HUES6 (cell line): ENCODE data around the gene CBL.
"Not testable (repeated sequence)": the region's sequence is repeated elsewhere in the genome, so short reads cannot be mapped to it uniquely, and the experiment has no call there.

Experiments
- H3K27ac ChIP-seq: 2 replicates; pipeline ENCODE4 v1.7.0; 2013; ENCODE audit warnings: low read depth, mild to moderate bottlenecking, low read length, inconsistent platforms
- H3K27me3 ChIP-seq: 2 replicates; pipeline ENCODE4 v1.6.1; 2013; ENCODE audit warnings: low read length; ENCODE audit not compliant: control insufficient read depth, insufficient read depth
- H3K36me3 ChIP-seq: 2 replicates; pipeline ENCODE4 v1.6.1; 2013; ENCODE audit warnings: low read length; ENCODE audit not compliant: control insufficient read depth, insufficient read depth
- H3K4me1 ChIP-seq: 2 replicates; pipeline ENCODE4 v1.6.1; 2013; ENCODE audit warnings: low read length; ENCODE audit not compliant: control insufficient read depth, insufficient read depth
- H3K4me3 ChIP-seq: 2 replicates; pipeline ENCODE4 v1.5.1; 2013; ENCODE audit warnings: low read depth, low read length
- H3K9ac ChIP-seq: one replicate; pipeline ENCODE4 v1.6.1; 2013; ENCODE audit warnings: mild to moderate bottlenecking, low read length
- H3K9me3 ChIP-seq: 2 replicates; pipeline ENCODE4 v1.6.1; 2013; ENCODE audit warnings: low read depth, low read length; ENCODE audit not compliant: control insufficient read depth, insufficient read depth

CBL gene

DNA sequence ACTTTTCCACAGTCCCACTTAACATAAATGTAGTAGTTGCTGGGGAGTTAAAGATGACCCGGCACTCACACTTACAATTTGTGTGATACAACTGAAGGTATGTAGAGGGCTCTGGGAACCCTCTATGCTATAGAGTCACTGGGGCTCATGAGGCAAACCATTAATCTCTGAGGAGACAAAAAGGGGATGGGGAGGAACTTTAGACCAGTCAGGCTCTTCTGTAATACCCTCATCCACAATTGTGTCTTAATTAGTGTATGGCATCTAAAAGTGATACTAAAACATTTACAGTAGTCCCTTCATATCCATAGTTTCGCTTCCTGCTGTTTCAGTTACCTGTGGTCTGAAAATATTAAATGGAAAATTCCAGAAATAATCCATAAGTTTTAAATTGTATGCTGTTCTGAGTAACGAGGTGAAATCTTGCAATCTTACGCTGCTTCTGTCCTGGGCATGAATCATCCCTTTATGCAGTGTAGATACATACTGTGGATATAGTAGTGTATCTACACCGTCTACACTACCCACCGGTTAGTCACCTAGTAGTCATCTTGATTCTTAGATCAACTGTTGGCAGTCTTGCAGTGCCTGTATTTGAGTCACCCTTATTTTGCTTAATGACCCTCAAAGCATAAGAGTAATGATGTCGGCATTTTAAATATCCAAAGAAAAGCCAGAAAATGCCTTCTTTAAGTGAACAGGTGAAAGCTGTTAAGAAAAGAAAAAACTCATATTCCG lies 12.2 kb downstream of the CBL start:
- no peak overlapping the region for H3K9ac ChIP-seq
- H3K27ac ChIP-seq = no peak overlapping the region
- no peak overlapping the region for H3K4me3 ChIP-seq
- no peaks in the 10 kb centered on the region for H3K36me3 ChIP-seq
- no peaks in the 10 kb centered on the region for H3K9me3 ChIP-seq
- H3K27me3 ChIP-seq = no peaks in the 10 kb centered on the region
- H3K4me1 ChIP-seq = no peaks in the 10 kb centered on the region

DNA sequence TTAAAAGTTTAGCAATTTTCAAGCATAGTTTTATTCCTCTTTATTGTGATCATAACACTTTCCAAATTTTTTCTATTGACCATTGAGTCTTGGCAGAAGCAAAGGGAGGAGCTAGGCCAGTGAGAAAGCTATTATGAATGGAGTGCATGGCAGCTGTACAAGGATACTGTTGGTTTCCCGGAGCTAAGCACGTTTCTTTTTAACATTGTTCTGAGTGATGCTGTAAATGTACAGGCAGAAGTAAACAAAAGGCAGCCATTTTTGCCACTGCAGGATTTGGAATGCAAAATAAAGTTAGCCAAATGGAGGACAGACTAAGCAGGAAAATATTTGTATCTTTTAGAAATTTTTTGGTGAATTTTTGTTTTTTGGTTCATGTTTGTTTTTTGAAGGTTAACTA lies 16.2 kb downstream of the CBL start:
- no peak overlapping the region for H3K27ac ChIP-seq
- no peaks in the 10 kb centered on the region for H3K27me3 ChIP-seq
- H3K9ac ChIP-seq = no peak overlapping the region
- no peaks in the 10 kb centered on the region for H3K9me3 ChIP-seq
- H3K4me1 ChIP-seq = no peaks in the 10 kb centered on the region
- H3K36me3 ChIP-seq = no peaks in the 10 kb centered on the region
- H3K4me3 ChIP-seq = no peak overlapping the region

DNA sequence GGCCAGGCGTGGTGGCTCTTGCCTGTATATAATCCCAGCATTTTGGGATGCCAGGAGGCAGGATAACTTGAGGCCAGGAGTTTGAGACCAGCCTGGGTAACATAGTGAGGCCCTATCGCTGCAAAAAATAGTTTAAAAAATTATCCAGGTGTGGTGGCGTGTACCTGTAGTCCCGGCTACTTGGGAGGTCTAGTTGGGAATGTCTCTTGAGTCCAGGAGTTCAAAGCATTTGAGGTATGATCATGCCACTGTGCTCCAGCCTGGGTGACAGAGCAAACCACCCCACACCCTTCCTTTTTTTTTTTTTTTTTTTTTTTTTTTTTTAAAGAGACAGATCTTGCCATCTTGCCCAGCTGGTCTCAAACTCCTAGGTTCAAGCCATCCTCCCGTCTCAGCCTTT lies 16.8 kb downstream of the CBL start:
- Histone ChIP-seq H3K27me3 (no peaks in the 10 kb centered on the region), H3K4me3 (no peak overlapping the region), H3K9ac (no peak overlapping the region), H3K27ac (no peak overlapping the region), H3K9me3 (no peaks in the 10 kb centered on the region), H3K4me1 (no peaks in the 10 kb centered on the region), H3K36me3 (no peaks in the 10 kb centered on the region)

DNA sequence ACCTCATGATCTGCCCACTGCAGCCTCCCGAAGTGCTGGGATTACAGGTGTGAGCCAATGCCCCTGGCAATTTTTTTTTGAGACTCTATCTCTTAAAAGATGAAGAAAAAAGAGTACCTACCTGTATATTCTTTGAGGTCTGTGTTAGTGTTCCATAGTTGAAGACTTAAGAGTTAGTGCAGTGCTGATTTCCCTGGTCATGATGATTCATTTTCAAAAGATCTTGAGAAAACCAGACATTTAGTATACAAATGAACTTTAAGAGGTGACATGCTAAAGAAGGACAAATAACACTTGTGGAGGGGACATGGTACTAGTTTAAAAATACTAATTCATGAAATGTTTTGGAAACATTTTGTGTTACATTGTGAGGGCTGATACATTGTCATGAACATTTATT lies 17.7 kb downstream of the CBL start:
- Histone ChIP-seq H3K9ac (no peak overlapping the region), H3K27ac (no peak overlapping the region), H3K27me3 (no peaks in the 10 kb centered on the region), H3K9me3 (no peaks in the 10 kb centered on the region), H3K4me1 (no peaks in the 10 kb centered on the region), H3K4me3 (no peak overlapping the region), H3K36me3 (no peaks in the 10 kb centered on the region)

DNA sequence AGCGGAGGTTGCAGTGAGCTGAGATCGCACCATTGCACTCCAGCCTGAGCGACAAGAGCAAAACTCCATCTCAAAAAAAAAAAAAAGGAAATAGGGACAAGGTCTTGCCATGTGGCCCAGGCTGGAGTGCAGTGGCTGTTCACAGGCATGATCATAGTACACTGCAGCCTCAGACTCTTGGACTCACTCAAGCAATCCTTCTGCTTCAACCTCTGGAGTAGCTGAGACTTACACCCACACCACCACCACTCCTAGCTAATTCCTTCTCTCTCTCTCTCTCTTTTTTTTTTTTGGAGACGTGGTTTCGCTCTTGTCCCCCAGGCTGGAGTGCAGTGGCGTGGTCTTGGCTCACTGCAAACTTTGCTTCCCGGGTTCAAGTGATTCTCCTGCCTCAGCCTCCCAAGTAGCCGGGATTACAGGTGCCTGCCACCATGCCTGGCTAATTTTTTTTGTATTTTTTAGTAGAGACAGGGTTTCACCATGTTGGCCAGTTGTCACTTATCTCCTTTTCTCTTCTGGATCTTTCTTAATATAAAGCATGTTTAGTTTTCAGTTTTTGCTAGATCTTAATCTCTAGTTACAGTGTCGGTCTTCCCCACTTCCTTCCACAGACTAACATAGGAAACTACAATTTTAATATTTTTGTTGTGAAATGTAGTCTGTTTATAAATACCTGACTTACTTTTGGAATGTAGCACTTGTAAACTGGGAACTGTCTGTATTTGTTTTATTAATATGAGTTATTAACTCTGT lies 22.6 kb downstream of the CBL start:
- not testable (repeated sequence) for H3K4me1 ChIP-seq, H3K27me3 ChIP-seq, H3K9me3 ChIP-seq, H3K9ac ChIP-seq, H3K27ac ChIP-seq, H3K4me3 ChIP-seq
- peaks cover 13% of the 10 kb centered on the region for H3K36me3 ChIP-seq

DNA sequence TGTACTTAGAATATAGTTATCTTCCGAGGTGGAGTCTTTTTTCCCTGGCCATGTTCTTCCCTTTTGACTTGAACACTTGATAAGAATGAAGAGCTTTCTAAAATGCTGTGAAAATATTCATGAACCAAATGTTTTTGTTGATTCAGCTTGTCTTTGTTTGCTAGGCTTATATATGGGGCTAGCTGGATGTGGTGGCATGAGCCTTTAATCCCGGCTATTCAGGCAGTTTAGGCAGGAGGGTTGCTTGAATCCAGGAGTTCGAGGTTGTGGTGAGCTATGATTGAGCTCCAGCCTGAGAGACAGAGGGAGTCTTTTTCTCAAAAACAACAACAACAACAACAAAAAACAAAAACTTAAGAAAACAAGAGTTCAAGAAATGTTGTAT lies 23.1 kb downstream of the CBL start:
- Histone ChIP-seq H3K4me3 (no peak overlapping the region), H3K27me3 (no peaks in the 10 kb centered on the region)

DNA sequence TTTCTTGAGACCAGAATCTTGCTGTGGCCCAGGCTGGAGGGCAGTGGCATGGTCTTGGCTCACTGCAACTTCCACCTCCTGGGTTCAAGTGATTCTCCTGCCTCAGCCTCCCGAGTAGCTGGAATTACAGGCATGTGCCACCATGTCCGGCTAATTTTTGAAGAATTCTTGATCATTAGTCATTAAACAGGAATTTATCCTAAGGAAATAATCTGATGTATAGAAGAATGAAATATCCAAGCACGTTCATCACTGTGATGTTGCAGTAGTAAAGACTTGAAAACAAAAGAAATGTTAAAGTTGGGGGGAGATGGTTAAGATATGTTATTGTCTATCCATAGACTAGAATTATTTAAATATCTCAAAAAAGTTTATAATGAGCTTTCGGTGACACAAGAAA lies 23.6 kb downstream of the CBL start:
- Histone ChIP-seq H3K9ac (no peak overlapping the region), H3K27me3 (no peaks in the 10 kb centered on the region), H3K36me3 (peaks cover 18% of the 10 kb centered on the region), H3K4me3 (no peak overlapping the region), H3K4me1 (no peaks in the 10 kb centered on the region), H3K27ac (no peak overlapping the region), H3K9me3 (no peaks in the 10 kb centered on the region)

More for the DNA sequence above, 23.1 kb downstream of the CBL start:
- Histone ChIP-seq H3K27ac (no peak overlapping the region), H3K9me3 (no peaks in the 10 kb centered on the region), H3K36me3 (peaks cover 14% of the 10 kb centered on the region), H3K4me1 (no peaks in the 10 kb centered on the region), H3K9ac (no peak overlapping the region)

DNA sequence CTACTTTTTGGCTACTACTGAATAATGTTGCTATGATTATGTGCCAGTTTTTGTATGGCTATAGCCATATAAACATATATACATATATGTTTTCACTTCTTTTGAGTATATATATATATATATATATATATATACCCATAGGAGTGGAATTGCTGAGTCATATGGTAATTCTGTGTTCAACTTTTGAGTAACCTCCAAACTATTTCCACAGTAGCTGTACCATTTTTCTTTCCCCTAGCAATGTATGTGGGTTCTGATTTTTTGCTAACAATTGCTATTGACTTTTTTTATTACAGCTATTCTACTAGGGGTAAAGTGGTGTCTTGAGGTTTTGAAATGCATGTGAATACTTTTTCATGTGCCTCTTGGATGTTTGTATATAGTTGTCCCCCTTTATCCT lies 30.4 kb downstream of the CBL start:
- no peaks in the 10 kb centered on the region for H3K4me1 ChIP-seq
- peaks cover 27% of the 10 kb centered on the region for H3K36me3 ChIP-seq
- no peaks in the 10 kb centered on the region for H3K27me3 ChIP-seq
- H3K9ac ChIP-seq = no peak overlapping the region
- no peak overlapping the region for H3K27ac ChIP-seq
- H3K4me3 ChIP-seq = no peak overlapping the region
- H3K9me3 ChIP-seq = no peaks in the 10 kb centered on the region

DNA sequence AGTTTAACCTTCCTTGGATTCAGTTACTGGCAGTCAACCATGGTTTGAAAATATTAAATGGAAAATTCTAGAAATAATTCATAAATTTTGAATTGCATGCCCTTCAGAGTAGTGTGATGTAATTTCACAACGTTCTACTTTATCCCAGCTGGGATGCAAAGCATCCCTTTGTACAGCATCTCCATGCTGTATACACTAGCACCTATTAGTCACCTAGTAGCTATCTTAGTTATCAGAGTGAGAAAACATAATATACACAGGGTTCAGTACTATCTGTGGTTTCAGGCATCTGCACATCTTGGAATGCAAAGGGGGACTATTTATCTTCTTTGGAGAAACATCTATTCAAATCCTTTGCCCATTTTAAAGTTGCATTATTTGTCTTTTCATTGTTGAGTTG lies 30.8 kb downstream of the CBL start:
- H3K4me3 ChIP-seq = no peak overlapping the region

DNA sequence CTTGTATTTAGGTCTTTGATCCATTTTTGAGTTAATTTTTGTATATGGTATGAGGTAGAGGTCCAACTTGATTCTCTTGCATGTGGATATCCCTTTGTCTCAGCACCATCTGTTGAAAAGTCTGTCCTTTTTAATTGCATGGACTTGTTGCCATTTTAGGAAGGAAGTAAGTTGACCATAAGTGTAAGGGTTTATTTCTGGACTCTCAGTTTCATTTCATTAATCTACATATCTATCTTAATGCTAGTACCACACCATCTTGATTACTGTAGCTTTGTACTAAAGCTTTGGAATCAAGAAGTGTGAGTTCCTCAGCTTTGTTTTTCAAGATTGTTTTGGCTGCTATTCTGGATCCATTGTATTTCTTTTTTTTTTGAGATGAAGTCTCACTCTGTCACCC lies 31.4 kb downstream of the CBL start:
- Histone ChIP-seq H3K27me3 (no peaks in the 10 kb centered on the region), H3K9me3 (no peaks in the 10 kb centered on the region), H3K4me1 (no peaks in the 10 kb centered on the region), H3K9ac (no peak overlapping the region), H3K36me3 (peaks cover 22% of the 10 kb centered on the region), H3K4me3 (no peak overlapping the region), H3K27ac (no peak overlapping the region)

More for the DNA sequence above, 30.8 kb downstream of the CBL start:
- H3K27me3 ChIP-seq = no peaks in the 10 kb centered on the region
- no peaks in the 10 kb centered on the region for H3K4me1 ChIP-seq
- no peaks in the 10 kb centered on the region for H3K9me3 ChIP-seq
- H3K9ac ChIP-seq = no peak overlapping the region
- no peak overlapping the region for H3K27ac ChIP-seq
- peaks cover 27% of the 10 kb centered on the region for H3K36me3 ChIP-seq

DNA sequence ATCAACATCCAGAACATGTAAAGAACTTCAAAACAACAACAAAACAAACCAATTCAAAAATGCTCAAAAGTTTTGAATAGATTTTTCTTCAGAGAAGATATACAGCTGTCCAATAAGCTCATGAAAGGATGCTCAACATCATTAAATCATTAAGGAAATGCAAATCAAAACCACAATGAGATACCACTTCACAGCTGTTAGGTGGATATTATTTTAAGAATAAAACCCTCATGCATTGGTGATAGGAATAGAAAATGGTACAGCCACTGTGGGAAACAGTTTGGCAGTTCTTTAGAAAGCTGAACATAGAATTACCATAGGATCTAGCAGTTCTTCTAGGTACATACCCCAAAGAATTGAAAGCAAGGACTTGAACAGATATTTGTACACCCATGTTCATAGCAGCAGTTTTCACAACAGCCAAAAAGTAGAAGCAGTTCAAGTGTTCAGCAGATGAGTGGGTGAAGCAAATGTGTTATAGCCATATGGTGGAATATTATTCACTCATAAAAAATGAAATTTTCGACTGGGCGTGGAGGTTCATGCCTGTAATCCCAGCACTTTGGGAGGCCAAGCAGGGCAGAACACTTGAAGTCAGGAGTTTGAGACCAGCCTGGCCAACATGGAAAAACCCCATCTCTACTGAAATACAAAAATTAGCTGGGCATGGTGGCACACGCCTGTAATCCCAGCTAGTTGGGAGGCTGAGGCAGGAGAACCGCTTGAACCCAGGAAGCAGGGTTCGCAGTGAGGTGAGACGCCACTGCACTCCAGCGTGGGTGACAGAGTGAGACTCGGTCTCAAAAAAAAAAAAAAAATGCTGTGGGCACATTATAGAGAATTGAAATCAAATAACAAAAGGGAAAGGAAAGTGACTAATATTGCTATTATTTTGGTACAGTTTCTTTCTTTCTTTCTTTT lies 42.9 kb downstream of the CBL start:
- Histone ChIP-seq H3K27ac (no peak overlapping the region), H3K4me3 (no peak overlapping the region), H3K9ac (no peak overlapping the region), H3K9me3 (no peaks in the 10 kb centered on the region), H3K27me3 (no peaks in the 10 kb centered on the region), H3K4me1 (no peaks in the 10 kb centered on the region), H3K36me3 (peaks cover 9% of the 10 kb centered on the region; the same call in 1 of the 2 replicates)
